Measurements from ENCODE around the gene RHOT2.

The RHOT2 gene

DNA sequence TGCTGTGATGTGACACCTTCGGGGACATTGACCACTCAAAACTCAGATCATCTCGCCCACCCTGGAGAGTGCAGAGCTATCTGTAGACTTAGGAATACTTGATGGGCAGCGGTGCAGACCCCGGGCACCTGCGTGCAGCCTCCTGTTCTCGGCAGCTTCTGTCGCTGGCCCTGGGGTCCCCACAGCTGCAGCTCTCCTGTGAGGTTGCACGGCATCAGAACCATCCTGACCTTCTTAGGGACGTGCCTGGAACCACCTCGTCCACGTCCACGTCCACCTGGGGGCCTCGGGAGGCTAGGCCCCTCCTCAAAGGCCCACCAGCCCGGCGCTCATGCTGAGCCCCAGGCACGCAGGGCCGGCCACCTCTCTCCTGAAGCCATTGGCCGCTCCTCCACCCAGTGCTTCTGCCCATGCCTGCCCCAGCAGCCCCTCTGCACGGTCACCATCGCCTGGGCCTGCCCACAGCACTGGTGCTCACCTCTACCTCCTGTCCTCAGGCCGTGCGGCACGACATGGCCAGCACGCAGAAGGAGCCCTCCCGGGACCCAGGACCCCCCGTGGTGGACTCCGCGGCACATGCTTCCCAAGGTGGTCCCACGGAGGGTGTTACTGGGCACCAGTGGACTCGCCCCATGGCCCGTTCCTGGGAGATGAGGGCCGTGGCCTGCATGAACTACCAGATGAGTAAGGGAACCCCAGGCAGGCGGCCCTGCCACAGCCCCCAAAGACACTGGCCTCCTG is 39.4 kb upstream of the RHOT2 start:
- Histone ChIP-seq H2BK15ac (ENCODE audit: low read depth, poor library complexity, severe bottlenecking) (peak overlapping the region; percentile 65), H3K4me3 (ENCODE audit: insufficient read depth in 1 of 2, low read depth in 1 of 2, low read length in 2 of 2) (no peak overlapping the region), H3K14ac (ENCODE audit: low read length in 2 of 2) (no peak overlapping the region), H4K8ac (ENCODE audit: low read length) (peak overlapping the region; percentile 5), H3K4ac (ENCODE audit: low read depth in 1 of 2, low read length in 2 of 2) (peak overlapping the region in 1 of 2 experiments; percentile 17), H3K27ac (ENCODE audit: low read length, poor library complexity, severe bottlenecking) (no peak overlapping the region), H3K9ac (ENCODE audit: low read length) (no peak overlapping the region), H3K23ac (ENCODE audit: low read length in 2 of 2) (no peak overlapping the region), H4K91ac (ENCODE audit: low read length) (peak overlapping the region; percentile 66), H2BK12ac (ENCODE audit: low read length in 2 of 2) (peak overlapping the region; percentile 61 to 75), H3K4me2 (ENCODE audit: low read length, poor library complexity, severe bottlenecking) (no peak overlapping the region), H3K36me3 (ENCODE audit: control insufficient read depth in 1 of 2, insufficient read depth in 2 of 2, low read depth in 1 of 2, low read length in 2 of 2) (peaks cover 4 to 58% of the 10 kb centered on the region in 2 experiments), H2AK5ac (ENCODE audit: low read length, severe bottlenecking) (no peak overlapping the region), H2BK5ac (ENCODE audit: low read depth, low read length, poor library complexity, severe bottlenecking) (no peak overlapping the region), H3K4me1 (ENCODE audit: control insufficient read depth, insufficient read depth, low read depth, low read length) (peaks cover 57% of the 10 kb centered on the region), H2BK120ac (ENCODE audit: low read depth, low read length) (no peak overlapping the region), H3K9me3 (ENCODE audit: control insufficient read depth, low read length) (no peaks in the 10 kb centered on the region), H3K18ac (ENCODE audit: low read depth in 1 of 2, low read length in 2 of 2) (no peak overlapping the region), H3K27me3 (ENCODE audit: control insufficient read depth in 1 of 2, insufficient read depth in 1 of 2, low read length in 2 of 2) (no peaks in the 10 kb centered on the region), H2AFZ (ENCODE audit: low read depth, low read length) (peak overlapping the region; percentile 1), H3K79me1 (replicated peaks; ENCODE audit: low read length, poor library complexity, severe bottlenecking) (peaks cover 11% of the 10 kb centered on the region)
- no peak for DNase-seq
- 96% methylated on average over 33 of the region's 33 CpGs for WGBS

DNA sequence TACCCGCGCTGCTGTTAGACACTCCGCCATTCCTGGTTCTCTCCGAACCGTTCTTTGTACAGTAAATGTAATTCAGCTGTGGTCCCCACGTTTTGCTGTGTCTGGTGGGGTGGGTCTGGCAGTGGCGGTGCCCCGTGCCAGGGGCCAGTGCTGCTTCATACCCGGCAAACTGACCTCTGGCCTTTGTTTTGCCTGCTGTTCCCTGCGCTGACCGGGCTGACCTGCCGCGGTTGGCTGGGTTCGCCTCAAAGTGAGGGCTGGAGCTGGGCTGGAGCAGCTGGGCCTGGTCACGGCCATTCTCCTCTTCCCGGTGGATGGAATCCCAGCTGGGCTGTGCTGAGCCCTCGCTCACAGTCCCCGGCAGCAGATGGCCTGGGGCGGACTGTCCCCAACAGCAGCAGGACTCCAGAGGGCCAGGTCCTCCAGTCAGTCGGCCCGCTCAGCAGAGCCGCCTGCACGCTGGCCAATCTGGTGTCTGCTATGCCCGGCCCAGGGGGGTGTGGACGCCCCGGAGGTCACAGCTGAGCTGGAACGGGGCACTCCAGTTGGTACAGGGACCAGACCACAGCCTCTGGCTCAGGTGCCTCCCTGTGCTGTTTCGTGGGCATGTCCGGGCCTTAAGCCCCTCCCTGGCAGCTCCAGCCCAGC is 38.6 kb upstream of the RHOT2 start:
- H3K4me3 ChIP-seq (ENCODE audit: insufficient read depth in 1 of 2, low read depth in 1 of 2, low read length in 2 of 2), result peak overlapping the region in 1 of 2 experiments; percentile 17
- H2AK5ac ChIP-seq (ENCODE audit: low read length, severe bottlenecking), result no peak overlapping the region
- peaks cover 8 to 66% of the 10 kb centered on the region in 2 experiments for H3K36me3 ChIP-seq (ENCODE audit: control insufficient read depth in 1 of 2, insufficient read depth in 2 of 2, low read depth in 1 of 2, low read length in 2 of 2)
- H3K4me2 ChIP-seq (ENCODE audit: low read length, poor library complexity, severe bottlenecking), result no peak overlapping the region
- no peak overlapping the region for H3K9ac ChIP-seq (ENCODE audit: low read length)
- peak overlapping the region; percentile 22 for H4K91ac ChIP-seq (ENCODE audit: low read length)
- no peak overlapping the region for H3K27ac ChIP-seq (ENCODE audit: low read length, poor library complexity, severe bottlenecking)
- H3K14ac ChIP-seq (ENCODE audit: low read length in 2 of 2), result peak overlapping the region in 1 of 2 experiments; percentile 71
- no peak overlapping the region for H2BK15ac ChIP-seq (ENCODE audit: low read depth, poor library complexity, severe bottlenecking)
- peak overlapping the region; percentile 5 to 58 for H3K4ac ChIP-seq (ENCODE audit: low read depth in 1 of 2, low read length in 2 of 2)
- DNase-seq, result peak; percentile 44
- 46% methylated on average over 29 of the region's 29 CpGs for WGBS
- H3K9me3 ChIP-seq (ENCODE audit: control insufficient read depth, low read length), result no peaks in the 10 kb centered on the region
- H2AFZ ChIP-seq (ENCODE audit: low read depth, low read length), result no peak overlapping the region
- peaks cover 59% of the 10 kb centered on the region for H3K4me1 ChIP-seq (ENCODE audit: control insufficient read depth, insufficient read depth, low read depth, low read length)
- no peaks in the 10 kb centered on the region for H3K27me3 ChIP-seq (ENCODE audit: control insufficient read depth in 1 of 2, insufficient read depth in 1 of 2, low read length in 2 of 2)
- H3K79me1 ChIP-seq (replicated peaks; ENCODE audit: low read length, poor library complexity, severe bottlenecking), result peaks cover 11% of the 10 kb centered on the region
- no peak overlapping the region for H2BK5ac ChIP-seq (ENCODE audit: low read depth, low read length, poor library complexity, severe bottlenecking)
- peak overlapping the region; percentile 27 for H2BK120ac ChIP-seq (ENCODE audit: low read depth, low read length)
- H3K23ac ChIP-seq (ENCODE audit: low read length in 2 of 2), result peak overlapping the region in 1 of 2 experiments; percentile 78
- H2BK12ac ChIP-seq (ENCODE audit: low read length in 2 of 2), result peak overlapping the region; percentile 61 to 88
- H4K8ac ChIP-seq (ENCODE audit: low read length), result peak overlapping the region; percentile 66
- peak overlapping the region in 1 of 2 experiments; percentile 91 for H3K18ac ChIP-seq (ENCODE audit: low read depth in 1 of 2, low read length in 2 of 2)

DNA sequence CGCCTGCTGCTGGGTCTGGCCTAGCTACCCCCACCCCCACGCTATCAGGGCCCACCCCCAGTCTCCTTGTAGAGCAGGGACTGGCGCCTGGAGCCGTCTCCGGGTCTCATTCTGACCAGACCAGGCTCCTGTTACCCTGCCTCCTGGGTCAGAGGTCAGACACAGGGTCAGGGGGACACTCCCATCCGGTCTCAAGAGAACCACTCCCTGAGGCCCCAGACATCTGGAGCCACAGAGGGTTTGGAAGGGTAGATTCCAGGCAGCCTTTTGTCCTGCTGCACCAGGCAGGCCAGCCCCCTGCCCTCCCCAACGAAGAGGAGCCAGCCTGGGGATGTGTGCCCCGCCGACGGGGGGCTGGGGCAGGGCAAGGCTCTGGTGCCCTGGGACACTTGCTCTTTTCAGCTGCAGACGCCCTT is 38.1 kb upstream of the RHOT2 start:
- peak overlapping the region; percentile 29 to 92 for H2BK12ac ChIP-seq (ENCODE audit: low read length in 2 of 2)
- H3K4me1 ChIP-seq (ENCODE audit: control insufficient read depth, insufficient read depth, low read depth, low read length), result peaks cover 63% of the 10 kb centered on the region
- peak overlapping the region; percentile 95 for H4K91ac ChIP-seq (ENCODE audit: low read length)
- H4K8ac ChIP-seq (ENCODE audit: low read length), result peak overlapping the region; percentile 90
- H3K9me3 ChIP-seq (ENCODE audit: control insufficient read depth, low read length), result no peaks in the 10 kb centered on the region
- peak overlapping the region; percentile 87 to 91 for H3K18ac ChIP-seq (ENCODE audit: low read depth in 1 of 2, low read length in 2 of 2)
- no peak overlapping the region for H2BK5ac ChIP-seq (ENCODE audit: low read depth, low read length, poor library complexity, severe bottlenecking)
- peaks cover 8 to 72% of the 10 kb centered on the region in 2 experiments for H3K36me3 ChIP-seq (ENCODE audit: control insufficient read depth in 1 of 2, insufficient read depth in 2 of 2, low read depth in 1 of 2, low read length in 2 of 2)
- no peak overlapping the region for H3K27ac ChIP-seq (ENCODE audit: low read length, poor library complexity, severe bottlenecking)
- H3K79me1 ChIP-seq (replicated peaks; ENCODE audit: low read length, poor library complexity, severe bottlenecking), result peaks cover 14% of the 10 kb centered on the region
- H3K4me2 ChIP-seq (ENCODE audit: low read length, poor library complexity, severe bottlenecking), result no peak overlapping the region
- H3K9ac ChIP-seq (ENCODE audit: low read length), result peak overlapping the region; percentile 38
- H2AK5ac ChIP-seq (ENCODE audit: low read length, severe bottlenecking), result peak overlapping the region; percentile 49
- DNase-seq, result no peak
- peak overlapping the region; percentile 33 for H2BK15ac ChIP-seq (ENCODE audit: low read depth, poor library complexity, severe bottlenecking)
- peak overlapping the region; percentile 53 to 94 for H3K4ac ChIP-seq (ENCODE audit: low read depth in 1 of 2, low read length in 2 of 2)
- H3K4me3 ChIP-seq (ENCODE audit: insufficient read depth in 1 of 2, low read depth in 1 of 2, low read length in 2 of 2), result no peak overlapping the region
- no peaks in the 10 kb centered on the region for H3K27me3 ChIP-seq (ENCODE audit: control insufficient read depth in 1 of 2, insufficient read depth in 1 of 2, low read length in 2 of 2)
- H2AFZ ChIP-seq (ENCODE audit: low read depth, low read length), result peak overlapping the region; percentile 2
- H3K14ac ChIP-seq (ENCODE audit: low read length in 2 of 2), result peak overlapping the region in 1 of 2 experiments; percentile 86
- 22% methylated on average over 11 of the region's 11 CpGs for WGBS
- peak overlapping the region; percentile 27 for H2BK120ac ChIP-seq (ENCODE audit: low read depth, low read length)
- no peak overlapping the region for H3K23ac ChIP-seq (ENCODE audit: low read length in 2 of 2)

DNA sequence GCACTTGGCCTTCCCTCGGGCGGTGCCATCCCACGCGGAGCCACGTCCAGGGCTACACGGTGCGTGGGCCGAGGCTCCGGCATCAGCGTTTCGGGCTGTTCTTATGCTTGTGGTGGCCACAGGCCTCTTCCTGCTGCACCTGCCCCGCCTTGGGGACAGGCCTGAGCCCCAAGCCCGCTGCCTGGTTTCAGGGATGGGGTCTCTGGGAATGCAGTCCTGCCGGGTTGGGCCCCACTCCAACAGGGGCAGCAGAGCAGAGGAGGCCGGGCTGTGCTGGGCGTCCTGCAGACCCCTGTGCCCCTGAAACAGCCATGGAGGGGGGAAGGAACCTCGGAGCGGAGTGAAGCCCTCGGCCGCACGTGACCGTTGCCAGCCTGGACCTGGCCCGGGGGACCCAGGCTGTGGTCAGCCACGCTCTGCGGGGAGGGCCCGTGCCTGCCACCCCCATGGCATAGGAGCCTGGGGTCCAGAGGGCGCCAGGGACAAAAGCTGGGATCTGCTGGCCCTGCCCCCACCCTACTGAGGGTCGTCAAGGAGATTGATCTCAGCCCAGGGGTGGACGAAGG is 37.6 kb upstream of the RHOT2 start:
- H2AK5ac ChIP-seq (ENCODE audit: low read length, severe bottlenecking), result peak overlapping the region; percentile 49
- peaks cover 8 to 69% of the 10 kb centered on the region in 2 experiments for H3K36me3 ChIP-seq (ENCODE audit: control insufficient read depth in 1 of 2, insufficient read depth in 2 of 2, low read depth in 1 of 2, low read length in 2 of 2)
- no peak overlapping the region for H3K4me2 ChIP-seq (ENCODE audit: low read length, poor library complexity, severe bottlenecking)
- no peaks in the 10 kb centered on the region for H3K27me3 ChIP-seq (ENCODE audit: control insufficient read depth in 1 of 2, insufficient read depth in 1 of 2, low read length in 2 of 2)
- peak overlapping the region; percentile 92 to 96 for H2BK12ac ChIP-seq (ENCODE audit: low read length in 2 of 2)
- no peak overlapping the region for H2BK5ac ChIP-seq (ENCODE audit: low read depth, low read length, poor library complexity, severe bottlenecking)
- no peak overlapping the region for H3K27ac ChIP-seq (ENCODE audit: low read length, poor library complexity, severe bottlenecking)
- peak overlapping the region; percentile 76 to 87 for H3K18ac ChIP-seq (ENCODE audit: low read depth in 1 of 2, low read length in 2 of 2)
- peak overlapping the region; percentile 90 for H4K8ac ChIP-seq (ENCODE audit: low read length)
- peak overlapping the region; percentile 95 for H4K91ac ChIP-seq (ENCODE audit: low read length)
- H2BK15ac ChIP-seq (ENCODE audit: low read depth, poor library complexity, severe bottlenecking), result peak overlapping the region; percentile 55
- DNase-seq, result no peak
- peak overlapping the region in 1 of 2 experiments; percentile 26 for H3K4me3 ChIP-seq (ENCODE audit: insufficient read depth in 1 of 2, low read depth in 1 of 2, low read length in 2 of 2)
- no peaks in the 10 kb centered on the region for H3K9me3 ChIP-seq (ENCODE audit: control insufficient read depth, low read length)
- no peak overlapping the region for H3K23ac ChIP-seq (ENCODE audit: low read length in 2 of 2)
- H3K14ac ChIP-seq (ENCODE audit: low read length in 2 of 2), result peak overlapping the region in 1 of 2 experiments; percentile 86
- H3K4me1 ChIP-seq (ENCODE audit: control insufficient read depth, insufficient read depth, low read depth, low read length), result peaks cover 63% of the 10 kb centered on the region
- peak overlapping the region; percentile 27 for H2BK120ac ChIP-seq (ENCODE audit: low read depth, low read length)
- peak overlapping the region; percentile 2 for H2AFZ ChIP-seq (ENCODE audit: low read depth, low read length)
- peak overlapping the region; percentile 38 for H3K9ac ChIP-seq (ENCODE audit: low read length)
- H3K4ac ChIP-seq (ENCODE audit: low read depth in 1 of 2, low read length in 2 of 2), result peak overlapping the region; percentile 84 to 94
- 49% methylated on average over 28 of the region's 29 CpGs for WGBS
- H3K79me1 ChIP-seq (replicated peaks; ENCODE audit: low read length, poor library complexity, severe bottlenecking), result peaks cover 14% of the 10 kb centered on the region

Measured in mesenchymal stem cell (in vitro differentiated cells and primary cell).